AML-193 (cell line): ENCODE measurements around the gene TOR1AIP2.
A peak's percentile ranks its signal among the peaks of the same experiment; 100 is the strongest.

Experiments
- DNase-seq, 2 experiments: peaks; one replicate each; lab custom pipeline; 2025; lab: John Stamatoyannopoulos, UW

The TOR1AIP2 gene

DNA sequence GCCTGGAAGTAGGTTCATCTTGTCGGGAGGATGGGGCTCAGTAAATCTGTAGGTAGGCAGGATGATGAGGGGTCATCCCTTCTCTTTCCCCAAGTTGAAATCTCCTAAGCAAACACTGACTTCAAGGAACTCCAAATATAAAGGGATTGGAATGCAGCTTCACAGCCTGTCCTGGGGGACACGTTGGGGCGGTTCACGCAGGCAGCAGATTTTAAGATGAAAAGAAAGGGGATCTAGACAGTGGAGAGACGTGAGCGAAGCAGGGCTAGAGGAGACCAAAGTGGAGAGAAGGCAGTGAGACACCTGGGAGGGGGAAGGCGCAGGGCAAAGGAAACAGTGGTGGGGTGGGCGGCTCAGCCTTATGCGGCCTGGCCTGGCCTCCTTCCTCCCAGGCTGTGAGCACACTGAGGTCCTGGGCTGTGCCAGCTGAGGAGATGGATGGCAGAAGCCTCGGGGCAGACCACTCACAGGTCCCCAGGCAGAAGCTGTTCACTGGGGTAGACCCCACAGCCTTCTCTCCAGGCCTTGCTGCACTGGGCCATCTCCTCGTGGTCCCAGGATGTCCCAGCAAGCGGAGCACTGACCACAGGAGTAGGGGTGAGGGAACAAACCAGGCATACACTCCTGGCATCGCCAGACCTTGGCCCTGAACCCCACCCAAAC, 51.7 kb downstream of the TOR1AIP2 start:
- no peak for DNase-seq

DNA sequence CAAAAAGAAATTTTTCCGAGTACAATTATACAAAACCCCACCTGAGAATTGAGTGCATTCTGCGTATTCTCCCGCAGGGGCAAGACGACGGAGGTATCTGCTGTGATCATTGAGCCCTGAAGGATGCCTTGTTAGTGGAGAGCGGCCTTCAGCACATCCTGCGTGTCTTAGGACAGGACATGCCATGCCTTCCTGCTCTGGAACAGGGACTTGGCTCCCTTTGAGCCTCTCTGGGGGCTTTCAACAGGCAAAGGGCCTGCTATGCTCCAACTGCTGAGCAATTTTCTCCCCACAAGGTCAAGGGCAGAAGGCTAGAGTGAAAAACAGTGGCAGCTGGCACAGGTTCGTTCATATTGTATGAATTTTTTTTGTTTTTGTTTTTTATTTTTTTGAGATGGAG, 52.4 kb downstream of the TOR1AIP2 start:
- no peak for DNase-seq

DNA sequence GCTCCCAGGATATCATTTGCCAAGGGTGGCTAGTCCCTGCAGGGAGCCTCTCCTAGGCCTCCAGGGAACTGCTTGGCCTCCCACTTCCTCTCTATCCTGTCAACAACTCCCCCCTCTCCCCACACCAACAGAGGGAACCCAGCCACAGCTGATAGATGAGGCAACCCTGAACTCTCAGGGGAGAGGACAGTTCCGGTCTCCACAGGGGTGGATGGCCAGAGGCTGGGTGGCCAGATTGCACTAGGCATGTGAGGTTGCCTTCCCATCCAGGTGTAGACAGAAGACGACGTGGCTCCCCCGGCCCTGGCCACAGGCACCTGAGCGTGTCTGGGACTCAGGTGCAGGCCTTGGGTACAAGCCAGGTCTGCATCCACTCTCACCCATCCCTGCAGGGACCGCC, 53.3 kb downstream of the TOR1AIP2 start:
- no peak for DNase-seq

DNA sequence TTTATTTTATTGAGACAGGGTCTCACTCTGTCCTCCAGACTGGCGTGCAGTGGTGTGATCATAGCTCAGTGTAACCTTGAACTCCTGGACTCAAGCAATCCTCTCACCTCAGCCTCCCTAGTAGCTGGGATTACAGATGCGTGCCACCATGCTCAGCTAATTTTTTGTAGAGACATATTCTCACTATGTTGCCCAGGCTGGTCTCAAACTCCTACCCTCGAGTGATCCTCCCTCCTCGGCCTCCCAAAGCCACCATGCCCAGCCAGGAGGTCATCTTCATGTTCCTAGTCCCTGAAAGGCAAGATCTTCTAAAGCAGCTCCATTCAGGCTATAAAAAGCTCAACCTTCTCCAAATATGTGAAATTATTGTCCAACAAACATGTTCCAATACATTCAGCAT, 53.9 kb downstream of the TOR1AIP2 start:
- no peak for DNase-seq

DNA sequence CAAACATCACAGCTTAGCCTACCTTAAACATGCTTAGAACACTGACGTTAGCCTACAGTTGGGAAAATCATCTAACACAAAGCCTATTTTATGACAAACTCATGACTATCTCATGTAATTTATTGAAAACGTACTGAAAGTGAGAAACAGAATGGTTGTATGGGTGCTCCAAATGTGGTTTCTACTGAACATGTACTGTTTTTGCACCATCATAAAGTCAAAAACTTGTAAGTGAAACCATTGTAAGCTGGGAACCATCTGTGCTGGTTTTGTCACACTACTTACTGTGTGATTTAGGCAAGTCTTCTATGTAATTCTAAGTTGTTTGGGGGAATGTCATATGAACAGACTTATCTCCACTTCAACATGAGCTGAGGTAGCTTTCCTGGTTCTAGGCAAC, 55.5 kb downstream of the TOR1AIP2 start:
- no peak for DNase-seq

DNA sequence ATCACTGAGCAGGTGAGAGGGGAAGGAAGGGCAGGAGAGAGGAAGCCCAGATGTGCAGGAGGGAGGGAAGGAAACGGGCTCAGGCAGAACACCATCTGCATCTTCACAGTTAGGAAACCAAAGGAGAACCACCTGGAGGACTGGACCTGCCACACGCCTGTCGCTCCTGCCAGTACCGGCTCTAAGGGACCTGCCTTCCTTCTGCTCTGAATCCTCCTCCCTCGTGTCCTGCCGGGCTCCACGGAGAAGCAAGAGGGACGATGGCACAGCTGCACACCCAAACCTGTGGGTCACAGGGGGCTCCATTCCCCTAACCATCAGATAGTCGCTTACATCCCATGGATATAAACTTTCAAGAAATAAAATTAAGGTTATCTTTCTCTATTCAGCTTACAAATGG, 56.1 kb downstream of the TOR1AIP2 start:
- no peak for DNase-seq

DNA sequence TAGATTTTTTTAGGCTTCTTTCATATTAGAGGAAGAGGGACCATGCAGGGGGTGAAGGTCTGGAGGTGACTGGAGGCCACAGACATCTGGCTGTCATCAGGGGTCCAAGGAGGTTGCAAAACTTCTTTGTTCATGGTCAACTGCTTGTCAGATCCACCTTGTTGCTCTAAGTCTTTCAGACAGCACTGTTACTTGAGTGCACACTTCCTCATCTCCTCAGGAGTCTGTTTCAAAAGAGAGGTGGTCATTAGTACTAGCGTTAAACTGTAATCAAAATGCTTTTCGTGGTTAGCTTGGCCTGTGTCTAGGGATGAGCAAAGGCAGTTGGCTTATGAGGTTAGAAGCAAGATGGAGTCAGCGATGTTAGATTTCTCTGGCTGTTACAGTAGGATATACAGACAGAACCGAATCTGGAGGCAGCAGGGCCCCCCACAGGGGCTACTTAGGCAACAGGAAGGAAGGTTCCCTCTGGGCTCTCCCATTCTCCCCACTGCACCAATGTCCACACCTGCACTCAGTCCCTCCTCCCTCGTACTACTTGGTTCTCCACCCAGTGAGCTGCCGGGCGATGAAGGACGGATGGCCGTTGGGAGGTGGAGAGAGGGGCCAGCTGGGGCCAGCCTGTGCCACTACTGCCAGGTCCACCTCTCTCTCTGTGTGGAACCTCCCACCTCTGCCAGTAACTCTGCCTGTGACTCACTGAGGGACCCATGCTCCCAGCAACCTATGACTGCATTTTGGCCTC, 57.2 kb downstream of the TOR1AIP2 start:
- no peak for DNase-seq

DNA sequence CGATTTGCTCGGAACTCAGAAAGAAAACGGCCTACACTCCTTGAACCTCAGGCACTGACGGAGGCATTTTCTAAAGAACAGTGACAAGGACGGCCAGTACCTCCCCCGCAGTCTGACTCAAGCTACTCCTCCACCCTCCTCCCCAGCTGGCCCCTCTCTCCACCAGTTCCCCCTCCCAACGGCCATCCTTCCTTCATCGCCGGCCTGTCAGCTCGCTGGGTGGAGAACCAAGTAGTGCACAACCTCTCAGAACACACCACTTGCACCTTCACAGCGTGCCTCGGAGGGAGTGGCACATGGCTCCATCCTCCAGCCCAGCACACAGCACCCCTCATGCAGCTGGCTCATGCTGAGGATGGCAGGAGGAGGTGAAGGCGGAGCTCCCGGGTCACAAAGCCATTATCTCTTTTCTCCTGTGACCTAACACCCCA, 58.8 kb downstream of the TOR1AIP2 start:
- DNase-seq = no peak

DNA sequence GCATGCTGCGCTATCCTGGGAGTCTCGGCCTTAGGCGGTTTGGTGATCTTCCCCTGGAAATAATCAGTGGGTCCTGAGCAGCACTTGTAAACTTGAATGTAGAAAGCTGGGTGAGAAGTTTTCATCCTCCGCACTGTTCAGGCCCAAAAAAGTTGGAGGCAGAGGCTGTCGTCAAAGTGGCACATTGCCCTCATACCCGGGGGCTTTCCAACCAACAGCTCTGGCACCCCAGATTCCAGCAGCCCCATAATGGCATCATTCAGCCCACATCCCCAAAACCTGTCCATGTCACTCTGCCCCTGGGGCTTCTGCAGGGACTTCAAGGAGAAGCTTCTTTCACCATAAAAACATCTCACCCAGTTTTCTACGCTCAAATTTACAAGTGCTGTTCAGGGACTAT, 59.3 kb downstream of the TOR1AIP2 start:
- DNase-seq = no peak

DNA sequence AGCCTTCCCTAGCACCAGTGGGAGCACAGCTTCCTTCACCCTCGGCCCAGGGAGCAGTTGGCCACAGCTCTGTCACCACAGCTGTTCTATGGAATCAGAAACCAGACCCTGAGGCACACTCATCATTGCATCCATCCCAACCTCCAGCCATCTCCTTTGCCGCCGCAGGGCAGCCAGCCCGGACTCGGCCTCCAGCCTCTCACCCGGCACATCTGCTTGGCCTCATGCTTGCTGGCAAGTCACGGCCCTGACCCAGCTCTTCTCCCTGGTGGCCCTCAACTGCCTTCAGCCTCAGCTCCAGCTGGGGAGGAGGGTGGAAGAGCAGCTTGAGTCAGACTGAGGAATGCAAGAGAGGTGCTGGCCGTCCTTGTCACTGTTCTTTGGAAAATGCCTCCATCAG, 59.8 kb downstream of the TOR1AIP2 start:
- no peak for DNase-seq

DNA sequence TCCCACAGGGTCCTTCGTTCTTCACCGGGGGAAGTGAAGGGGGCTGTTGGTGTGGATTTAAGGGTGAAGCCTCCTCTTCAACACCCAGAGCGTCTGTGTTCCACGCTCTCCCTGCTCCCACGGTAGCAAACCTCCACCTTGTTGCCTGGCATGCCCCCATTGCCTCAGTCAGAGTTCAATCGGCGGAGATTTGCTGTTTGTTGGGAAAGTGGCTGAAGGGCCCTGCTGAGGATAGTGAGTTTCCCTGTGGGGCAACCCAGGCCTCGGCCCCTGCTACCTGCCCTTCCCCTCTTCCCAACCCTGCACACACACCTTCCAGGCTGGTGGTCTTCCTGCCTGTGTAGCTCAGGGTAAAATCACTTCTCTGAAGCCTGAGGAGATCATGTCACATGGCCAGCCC, 60.5 kb downstream of the TOR1AIP2 start:
- DNase-seq = no peak

DNA sequence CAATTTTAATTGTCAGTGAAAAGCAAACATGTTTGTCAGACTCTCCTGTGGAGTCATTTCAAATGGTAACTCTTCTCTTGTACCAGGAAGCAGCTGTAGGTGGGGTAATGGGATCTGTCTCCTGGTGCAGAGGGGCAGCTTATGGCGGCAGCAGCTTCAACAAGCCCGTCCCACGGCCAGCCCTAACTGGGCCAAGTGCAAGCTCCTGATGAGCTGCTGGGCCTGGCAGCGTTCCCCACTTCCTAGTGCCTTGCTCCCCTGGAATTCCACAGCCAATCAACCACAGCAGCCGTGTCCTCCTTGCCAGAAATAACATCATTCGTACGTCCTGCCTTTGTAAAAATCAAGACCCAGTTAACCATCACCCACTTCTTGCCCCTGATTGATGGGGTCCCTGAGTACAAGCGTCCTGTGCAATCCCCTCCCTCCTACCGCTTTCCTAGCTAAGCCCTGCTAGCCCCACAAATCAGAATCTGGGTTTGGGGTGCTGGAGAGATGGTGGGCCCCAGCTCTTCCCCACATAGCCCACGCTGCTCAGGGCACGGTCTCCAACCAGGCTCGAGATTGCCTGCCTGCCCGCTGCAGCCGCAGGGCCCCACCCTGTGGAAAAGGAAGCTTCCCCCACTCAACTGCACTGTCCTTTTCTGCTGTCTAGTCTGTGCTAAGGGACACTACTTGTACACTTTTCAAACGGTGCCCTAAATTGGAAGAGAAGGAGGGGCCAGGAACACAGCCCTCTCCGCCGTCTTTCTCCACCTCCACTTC, 61.2 kb downstream of the TOR1AIP2 start:
- DNase-seq = no peak

DNA sequence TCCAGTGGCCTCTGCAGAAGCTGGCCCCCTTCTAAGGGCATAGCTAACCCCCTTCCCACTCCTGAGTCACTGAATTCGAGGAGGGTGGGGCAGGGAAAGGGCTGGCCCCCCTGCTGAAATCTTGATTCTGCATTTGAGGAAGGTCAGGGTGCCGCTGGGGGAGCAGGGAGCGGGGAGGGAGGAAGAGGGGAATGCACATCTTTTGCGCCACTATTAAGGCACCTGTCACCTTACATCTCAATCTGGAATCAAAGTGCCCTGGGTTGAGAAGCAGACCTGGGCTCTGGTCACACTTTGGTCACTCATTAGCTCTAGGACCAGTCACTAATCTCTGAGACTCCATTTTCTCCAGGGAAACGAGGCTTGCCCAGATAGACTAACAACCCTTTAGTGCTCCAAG, 62.0 kb downstream of the TOR1AIP2 start:
- no peak for DNase-seq

DNA sequence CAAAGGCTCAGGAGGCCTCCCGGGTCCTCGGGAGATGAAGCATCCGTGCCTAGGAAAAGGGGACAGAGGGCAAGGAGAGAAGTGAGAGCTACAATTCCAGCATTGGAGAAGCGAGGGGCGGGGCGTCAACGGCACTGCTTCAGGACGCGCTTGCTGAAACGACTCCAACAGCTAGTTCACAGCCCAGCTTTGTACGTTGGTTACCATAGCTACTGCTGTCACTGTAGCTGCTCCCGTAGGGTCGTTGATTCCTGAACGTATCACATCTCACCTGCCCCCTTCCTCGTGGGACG, 63.1 kb downstream of the TOR1AIP2 start:
- DNase-seq = no peak

DNA sequence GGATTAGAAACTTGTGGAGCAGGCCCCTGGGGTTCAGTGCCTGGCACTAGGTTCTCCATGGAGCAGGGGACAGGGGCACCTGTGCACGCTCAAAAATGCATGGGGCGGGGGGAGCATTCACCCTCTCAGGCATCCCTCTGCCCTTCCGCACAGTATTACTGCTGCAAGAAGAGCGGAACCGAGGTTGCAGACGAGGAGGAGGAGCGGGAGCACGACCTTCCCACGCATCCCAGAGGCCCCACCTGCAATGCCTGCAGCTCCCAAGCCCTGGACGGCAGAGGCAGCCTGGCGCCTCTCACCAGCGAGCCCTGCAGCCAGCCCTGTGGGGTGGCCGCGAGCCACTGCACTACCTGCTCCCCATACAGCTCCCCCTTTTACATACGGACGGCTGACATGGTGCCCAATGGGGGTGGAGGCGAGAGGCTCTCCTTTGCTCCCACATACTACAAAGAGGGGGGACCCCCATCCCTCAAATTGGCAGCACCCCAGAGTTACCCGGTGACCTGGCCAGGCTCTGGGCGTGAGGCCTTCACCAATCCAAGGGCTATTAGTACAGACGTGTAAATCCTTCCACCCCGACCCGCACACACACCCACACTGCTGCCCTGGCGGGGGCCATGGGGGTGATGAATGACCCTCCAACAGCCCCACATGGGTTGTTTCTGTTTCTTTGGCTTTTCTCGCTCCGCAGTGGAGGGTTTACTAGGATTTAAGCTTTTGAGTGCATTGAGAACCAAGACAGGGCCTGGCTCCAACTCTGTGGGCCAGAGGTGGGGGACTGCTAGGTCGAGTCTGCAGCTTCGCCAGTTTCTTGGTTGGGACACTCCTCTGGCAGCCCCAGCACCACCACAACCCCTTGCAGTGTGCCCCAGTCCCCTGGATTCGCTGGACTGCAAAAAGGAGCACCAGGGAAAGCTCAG, 63.7 kb downstream of the TOR1AIP2 start:
- DNase-seq = no peak

DNA sequence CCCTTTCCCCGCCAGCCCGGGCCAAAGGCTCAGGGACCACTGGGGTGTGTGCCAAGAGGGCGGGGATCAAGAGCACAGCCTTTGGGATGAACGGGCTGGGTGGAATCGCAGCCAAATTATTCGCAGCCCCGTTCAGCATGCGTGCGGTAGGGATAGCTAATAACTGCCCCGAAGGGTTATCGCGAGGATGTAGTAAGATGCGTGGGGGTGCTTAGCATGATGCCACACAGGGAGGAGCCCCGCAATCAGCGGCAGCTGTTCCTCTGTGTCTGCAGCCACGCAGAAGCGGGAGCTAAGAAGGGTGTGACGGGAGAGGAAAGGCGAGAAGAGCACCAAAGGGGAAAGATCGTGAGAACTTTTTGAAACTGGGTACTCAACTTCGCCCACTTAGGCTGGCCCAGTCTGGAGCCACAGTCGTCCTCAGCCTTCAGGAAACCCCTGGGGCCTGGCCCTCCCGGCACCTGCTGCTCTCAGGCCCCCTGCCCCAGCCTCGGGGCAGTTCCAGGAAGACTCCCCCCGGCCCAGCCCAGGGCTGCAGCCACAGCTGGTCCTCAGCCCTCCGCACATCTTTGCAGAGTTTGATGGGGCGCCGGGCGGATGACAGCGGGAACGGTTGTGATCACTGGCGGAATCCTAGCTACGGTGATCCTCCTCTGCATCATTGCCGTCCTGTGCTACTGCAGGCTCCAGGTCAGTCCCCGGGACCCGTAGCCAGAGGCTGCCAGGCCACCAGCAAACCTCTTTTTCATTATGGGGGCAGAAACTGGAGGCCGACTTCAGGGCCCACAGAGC, 64.9 kb downstream of the TOR1AIP2 start:
- no peak for DNase-seq

DNA sequence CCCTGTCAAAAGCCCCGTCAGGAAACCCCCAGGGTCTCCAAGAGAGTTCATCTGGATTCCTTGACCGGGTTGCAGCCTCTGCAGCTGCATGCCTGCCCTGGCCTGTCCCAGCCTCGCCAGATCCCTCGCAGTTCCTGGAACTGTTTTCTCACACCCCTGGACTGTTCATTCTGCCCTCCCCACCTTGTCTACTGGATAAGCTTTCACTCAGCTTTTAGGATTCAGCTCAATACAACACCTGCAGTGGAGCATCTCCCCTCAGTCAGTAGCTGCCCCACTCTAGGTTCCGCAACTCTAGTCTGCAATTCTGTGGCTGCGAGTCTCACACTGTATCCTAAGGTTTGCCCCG, 67.3 kb downstream of the TOR1AIP2 start:
- DNase-seq = no peak

DNA sequence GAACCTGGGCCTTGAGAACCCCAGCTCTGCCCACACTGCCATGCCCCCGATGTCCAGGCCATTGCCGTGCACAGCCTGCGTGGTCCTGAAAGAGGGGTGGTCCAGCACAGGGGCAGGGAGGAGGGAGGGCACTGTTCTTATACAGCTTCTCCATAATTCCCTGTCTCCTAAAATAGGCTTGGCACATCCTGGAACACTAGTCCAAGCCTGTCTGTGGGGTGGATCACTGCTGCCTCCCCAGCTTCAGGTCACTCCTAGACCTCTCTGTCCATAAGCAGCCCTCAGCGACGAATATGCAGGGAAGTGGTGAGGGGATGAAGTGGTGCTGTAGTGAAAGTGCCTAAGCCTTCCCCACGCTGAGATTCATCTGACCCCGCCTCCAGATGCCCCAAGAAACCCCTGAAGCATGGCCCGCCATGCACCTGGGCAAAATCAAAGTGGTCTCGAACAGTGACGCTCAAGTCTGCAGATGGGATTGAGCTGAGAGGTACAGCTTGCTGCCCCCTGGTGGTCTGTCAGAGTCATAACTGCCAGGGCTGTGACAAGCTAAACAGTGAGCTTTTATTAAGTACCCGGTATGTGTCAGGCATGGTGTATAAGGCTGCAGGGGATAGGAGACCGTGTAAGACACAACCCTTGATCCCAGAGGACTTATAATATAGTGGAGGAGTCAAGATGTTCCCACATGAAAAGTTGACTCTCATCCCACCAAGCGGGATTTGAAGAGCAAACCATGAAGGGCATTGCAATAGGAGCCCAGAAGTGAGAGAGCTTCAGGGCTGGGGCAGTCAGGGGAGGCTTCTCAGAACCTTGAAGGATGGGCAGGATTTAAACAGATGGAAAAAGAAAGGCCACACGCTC, 67.9 kb downstream of the TOR1AIP2 start:
- peak; percentile 34 to 57 for DNase-seq

DNA sequence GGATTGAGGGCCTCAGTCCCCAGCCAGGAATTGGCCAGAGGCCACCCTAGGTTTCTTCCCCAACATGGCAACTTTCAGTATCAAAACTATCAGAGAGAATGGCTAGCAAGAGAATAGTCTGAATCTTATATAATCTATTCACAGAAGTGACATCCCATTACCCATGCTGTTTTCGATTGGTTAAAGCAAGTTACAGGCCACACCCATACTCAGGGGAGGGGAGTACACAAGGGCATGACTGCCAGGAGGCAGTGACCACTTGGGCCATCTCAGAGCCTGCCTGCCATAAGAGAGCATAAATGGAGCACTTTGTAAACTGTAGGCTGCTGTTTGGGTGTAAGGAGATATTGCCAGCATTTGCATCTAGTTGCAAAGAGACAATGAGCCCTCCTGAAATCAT, 69.1 kb downstream of the TOR1AIP2 start:
- DNase-seq = no peak

DNA sequence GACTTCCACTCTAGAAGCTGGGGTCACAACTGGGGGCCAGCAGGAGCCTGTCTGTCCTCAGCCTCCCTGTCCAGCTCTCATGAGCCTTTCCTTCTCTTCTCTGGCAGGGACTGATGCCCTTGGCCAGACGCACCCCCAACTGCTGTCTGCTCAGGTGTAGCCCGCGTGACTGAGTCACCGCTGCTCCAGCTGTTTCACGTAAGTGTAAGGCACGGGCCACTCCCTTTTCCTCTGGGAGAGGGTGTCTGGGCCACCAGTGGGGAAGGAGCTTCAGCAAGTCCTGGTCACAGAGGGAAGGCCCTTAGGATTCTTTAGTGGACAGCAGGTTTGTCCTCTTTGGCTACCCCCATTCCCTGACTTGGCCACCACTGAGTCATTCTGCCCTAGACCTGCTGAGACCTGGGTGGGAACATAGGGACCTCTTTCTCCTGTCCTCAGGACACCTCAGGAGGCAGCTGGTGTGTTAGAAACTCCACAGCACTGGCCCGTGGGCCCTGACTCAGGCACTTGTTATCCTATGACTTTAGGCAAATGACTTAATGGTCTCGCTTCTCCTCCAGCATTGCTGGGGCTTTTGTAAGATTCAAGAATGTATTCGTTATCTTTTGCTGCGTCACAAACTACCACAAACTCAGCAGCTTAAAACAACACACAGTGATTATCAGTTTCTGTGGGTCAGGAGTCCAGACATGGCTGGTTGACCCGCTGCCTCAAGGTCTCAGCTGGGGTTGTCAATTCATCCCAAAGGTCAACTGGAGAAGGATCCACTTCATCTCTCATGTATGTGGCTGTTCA, 69.7 kb downstream of the TOR1AIP2 start:
- no peak for DNase-seq
